CD14-positive monocyte (primary cell): ENCODE measurements around the gene CNTNAP2. TPM values are rescaled to one million over a fixed set of nuclear protein-coding genes. Genes with fewer than 3 reads are reported as not detected.
A peak's percentile ranks its signal among the peaks of the same experiment; 100 is the strongest.

ENCODE experiments used
- DNase-seq, 3 donors: peaks; one replicate each; pipeline ENCODE4 v3.0.0-alpha.2; 2011 to 2022
- H2AFZ ChIP-seq: 2 replicates; pipeline ENCODE4 v1.6.0; 2012; ENCODE audit warnings: mild to moderate bottlenecking, low read depth, low read length, inconsistent platforms; ENCODE audit not compliant: insufficient read depth, poor library complexity, severe bottlenecking
- H3K27ac ChIP-seq, 2 donors: 1 replicate in 1 of 2; 2 replicates in 1 of 2; pipeline ENCODE4 v1.5.1; 2012 to 2013; ENCODE audit warnings: low read length in 2 of 2, control low read depth in 1 of 2, inconsistent platforms in 1 of 2, low read depth in 1 of 2, mild to moderate bottlenecking in 1 of 2
- H3K27me3 ChIP-seq, 2 donors: one replicate each; pipeline versions ENCODE4 v1.6.0 to v1.6.1; 2011 to 2013; ENCODE audit warnings: low read length in 2 of 2; ENCODE audit not compliant: control insufficient read depth in 2 of 2, insufficient read depth in 2 of 2
- H3K36me3 ChIP-seq, 2 donors: replicated peaks in 1 of 2; 1 replicate in 1 of 2; 2 replicates in 1 of 2; pipeline versions ENCODE4 v1.5.1 to v1.6.1; 2012 to 2013; ENCODE audit warnings: low read length in 2 of 2, control low read depth in 1 of 2, inconsistent platforms in 1 of 2, mild to moderate bottlenecking in 1 of 2; ENCODE audit not compliant: insufficient read depth in 2 of 2, control insufficient read depth in 1 of 2
- H3K4me1 ChIP-seq, 2 donors: 1 replicate in 1 of 2; 2 replicates in 1 of 2; pipeline versions ENCODE4 v1.5.1 to v1.6.1; 2012 to 2013; ENCODE audit warnings: low read length in 2 of 2, control low read depth in 1 of 2, inconsistent platforms in 1 of 2, mild to moderate bottlenecking in 1 of 2, moderate library complexity in 1 of 2; ENCODE audit not compliant: insufficient read depth in 2 of 2, control insufficient read depth in 1 of 2
- H3K4me2 ChIP-seq: replicated peaks from 2 replicates; pipeline ENCODE3; 2012; ENCODE audit warnings: low read length, moderate library complexity, mild to moderate bottlenecking; ENCODE audit not compliant: poor library complexity, severe bottlenecking; ENCODE audit errors: extremely low read depth
- H3K4me3 ChIP-seq, 3 experiments: fragments of 200-600 bp in 1 of 3; sonication (generic) in 1 of 3; replicated peaks in 1 of 3; 1 replicate in 2 of 3; 2 replicates in 1 of 3; pipeline ENCODE4 v1.5.1; 2011 to 2013; ENCODE audit warnings: low read length in 3 of 3, mild to moderate bottlenecking in 3 of 3, control low read depth in 2 of 3, low read depth in 2 of 3, inconsistent platforms in 1 of 3, moderate library complexity in 1 of 3
- H3K79me2 ChIP-seq: 2 replicates; pipeline ENCODE4 v1.6.0; 2012; ENCODE audit warnings: mild to moderate bottlenecking, control low read depth, inconsistent platforms, low read length, moderate library complexity; ENCODE audit not compliant: insufficient read depth
- H3K9ac ChIP-seq: 2 replicates; pipeline ENCODE4 v1.6.0; 2017; ENCODE audit warnings: low read length, mild to moderate bottlenecking; ENCODE audit not compliant: insufficient read depth, poor library complexity, severe bottlenecking
- H3K9me3 ChIP-seq, 2 donors: replicated peaks in 1 of 2; 1 replicate in 1 of 2; 2 replicates in 1 of 2; pipeline versions ENCODE4 v1.5.1 to v1.6.1; 2012 to 2013; ENCODE audit warnings: low read length in 2 of 2, control low read depth in 1 of 2; ENCODE audit not compliant: control insufficient read depth in 1 of 2, insufficient read depth in 1 of 2
- H4K20me1 ChIP-seq: 2 replicates; pipeline ENCODE4 v1.6.0; 2012; ENCODE audit warnings: mild to moderate bottlenecking, low read length, control low read depth, moderate library complexity; ENCODE audit not compliant: insufficient read depth
- H3K27ac Mint-ChIP-seq, 7 donors: one replicate each; pipeline ENCODE4 v1.8.0; 2020; ENCODE audit warnings: mild to moderate bottlenecking in 7 of 7, mixed read lengths in 7 of 7, moderate library complexity in 6 of 7, inconsistent platforms in 2 of 7
- H3K27me3 Mint-ChIP-seq, 3 donors: one replicate each; pipeline ENCODE4 v1.8.0; 2021 to 2022; ENCODE audit warnings: low read depth in 3 of 3, mild to moderate bottlenecking in 3 of 3, mixed read lengths in 3 of 3, moderate library complexity in 3 of 3, inconsistent platforms in 1 of 3
- H3K36me3 Mint-ChIP-seq, 2 donors: one replicate each; pipeline ENCODE4 v1.8.0; 2020; ENCODE audit warnings: mixed read lengths in 2 of 2, inconsistent platforms in 1 of 2, mild to moderate bottlenecking in 1 of 2
- H3K4me1 Mint-ChIP-seq: one replicate; pipeline ENCODE4 v1.8.0; 2020; ENCODE audit warnings: mild to moderate bottlenecking, mixed read lengths
- H3K4me3 Mint-ChIP-seq, 2 donors: one replicate each; pipeline ENCODE4 v1.8.0; 2020; ENCODE audit warnings: mild to moderate bottlenecking in 2 of 2, mixed read lengths in 2 of 2, moderate library complexity in 1 of 2
- H3K9me3 Mint-ChIP-seq, 7 donors: one replicate each; pipeline ENCODE4 v1.8.0; 2020 to 2022; ENCODE audit warnings: mixed read lengths in 7 of 7, mild to moderate bottlenecking in 6 of 7, moderate library complexity in 6 of 7, inconsistent platforms in 2 of 7
- CTCF ChIP-seq: fragments of 200-600 bp; IDR thresholded peaks from one replicate; pipeline ENCODE4 v1.8.0; 2022; ENCODE audit warnings: antibody characterized with exemption, mild to moderate bottlenecking
- WGBS: methylation state at CpG from one replicate; pipeline ENCODE4 v1.1.5; 2013; ENCODE audit warnings: missing lambda C conversion rate; ENCODE audit not compliant: insufficient coverage; 5-methylcytosine and 5-hydroxymethylcytosine counted together
- intact Hi-C, 2 donors: fragments of 100-400 bp; cut with micrococcal nuclease; formaldehyde crosslinking; loops; one replicate each; pipeline versions ENCODE4 v1.15.0 to v1.15.1; 2023
- polyA plus RNA-seq, 3 donors: library from polyadenylated mRNA; depleted of rRNA in 1 of 3; unstranded in 2 of 3; stranded (reverse) in 1 of 3; fragments of 300-500 nt in 2 of 3; fragments of >200 nt in 1 of 3; fragmentation: Illumina TruSeq in 2 of 3; gene quantifications; 1 replicate in 2 of 3; 2 replicates in 1 of 3; pipeline ENCODE4 v1.2.3, GENCODE V29; 2012 to 2021

The CNTNAP2 gene
- polyA plus RNA-seq, 3 donors: 0.01 TPM; not detected in 2

- H4K20me1 ChIP-seq: no peaks in the 10 kb centered on the region
- Mint-ChIP-seq H3K36me3 (no peaks in the 10 kb centered on the region), H3K4me1 (no peaks in the 10 kb centered on the region), H3K27ac (peak overlapping the region in 1 of 7 donors; percentile 26), H3K9me3 (peaks cover 0 to 3% (median 0%) of the 10 kb centered on the region in 7 donors), H3K4me3 (no peak overlapping the region), H3K27me3 (peaks cover 2 to 4% (median 3%) of the 10 kb centered on the region in 3 donors)
- no peaks in the 10 kb centered on the region for H3K4me1 ChIP-seq
- H3K9me3 ChIP-seq: no peaks in the 10 kb centered on the region
- no peaks in the 10 kb centered on the region for H3K36me3 ChIP-seq
- intact Hi-C loops: no loop called here
- no peaks in the 10 kb centered on the region for H3K79me2 ChIP-seq
- no peak overlapping the region for H3K4me2 ChIP-seq
- H3K27me3 ChIP-seq: no peaks in the 10 kb centered on the region
- no peak overlapping the region for H3K9ac ChIP-seq
- no peak overlapping the region for H3K27ac ChIP-seq
- TF ChIP-seq CTCF: no peak
- no peak overlapping the region for H3K4me3 ChIP-seq
- no peak for DNase-seq
- no peak overlapping the region for H2AFZ ChIP-seq
- WGBS: 60% methylated on average over 2 of the region's 2 CpGs
Observed at GRCh38 chr7:146414373-146414772, 297.8 kb downstream of the CNTNAP2 start.

GRCh38 chr7:146414937-146415336, 298.3 kb downstream of the CNTNAP2 start:
- no peak for DNase-seq
- Histone ChIP-seq H3K4me2 (no peak overlapping the region), H3K9me3 (no peaks in the 10 kb centered on the region), H3K36me3 (no peaks in the 10 kb centered on the region), H2AFZ (no peak overlapping the region), H3K27ac (no peak overlapping the region), H3K79me2 (no peaks in the 10 kb centered on the region), H3K4me3 (no peak overlapping the region), H3K4me1 (no peaks in the 10 kb centered on the region), H4K20me1 (no peaks in the 10 kb centered on the region), H3K9ac (no peak overlapping the region), H3K27me3 (no peaks in the 10 kb centered on the region)
- no peak for TF ChIP-seq CTCF
- no peak overlapping the region for H3K27ac Mint-ChIP-seq
- peaks cover 0 to 3% (median 0%) of the 10 kb centered on the region in 7 donors for H3K9me3 Mint-ChIP-seq
- H3K4me3 Mint-ChIP-seq: no peak overlapping the region
- no CpG with 5 or more reads among the region's 2 CpGs for WGBS
- intact Hi-C loops: no loop called here
- H3K27me3 Mint-ChIP-seq: peaks cover 2 to 4% (median 3%) of the 10 kb centered on the region in 3 donors
- no peaks in the 10 kb centered on the region for H3K4me1 Mint-ChIP-seq
- H3K36me3 Mint-ChIP-seq: no peaks in the 10 kb centered on the region
